Neural cell (in vitro differentiated cells): ENCODE measurements around the gene HDAC4.

Experiments
- EP300 ChIP-seq: fragments of 450-650 bp; conservative IDR thresholded peaks from 2 replicates; pipeline ENCODE4 v1.6.1; 2014; ENCODE audit warnings: antibody characterized with exemption, mild to moderate bottlenecking, moderate library complexity; ENCODE audit not compliant: poor library complexity, severe bottlenecking
- TF ChIP-seq, protein P1 (sequence below): fragments of 450-650 bp; IDR thresholded peaks from 2 replicates; pipeline ENCODE4 v1.5.1; 2014; ENCODE audit warnings: antibody characterized with exemption, mild to moderate bottlenecking, moderate library complexity; ENCODE audit not compliant: poor library complexity, severe bottlenecking

DNA sequence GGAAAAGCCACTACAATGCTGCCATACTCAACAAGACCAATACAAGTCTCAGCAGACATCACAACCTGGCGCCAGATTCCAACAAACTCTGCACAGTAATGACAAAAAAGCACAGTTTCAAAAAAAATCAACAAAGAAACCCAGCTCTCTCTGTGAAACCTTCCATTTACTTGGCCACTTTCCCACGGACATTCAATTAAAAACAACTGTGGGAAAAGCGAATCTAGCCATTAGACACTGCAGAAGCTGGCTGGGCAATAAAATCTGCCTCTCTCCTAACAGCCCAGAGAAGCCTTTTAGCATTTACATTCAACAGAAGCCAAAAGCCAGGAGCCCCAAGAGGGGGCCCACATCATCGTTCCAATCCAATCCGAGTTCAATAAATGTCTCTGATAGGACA is 128.9 kb downstream of the HDAC4 start:
- TF ChIP-seq, protein P1, sequence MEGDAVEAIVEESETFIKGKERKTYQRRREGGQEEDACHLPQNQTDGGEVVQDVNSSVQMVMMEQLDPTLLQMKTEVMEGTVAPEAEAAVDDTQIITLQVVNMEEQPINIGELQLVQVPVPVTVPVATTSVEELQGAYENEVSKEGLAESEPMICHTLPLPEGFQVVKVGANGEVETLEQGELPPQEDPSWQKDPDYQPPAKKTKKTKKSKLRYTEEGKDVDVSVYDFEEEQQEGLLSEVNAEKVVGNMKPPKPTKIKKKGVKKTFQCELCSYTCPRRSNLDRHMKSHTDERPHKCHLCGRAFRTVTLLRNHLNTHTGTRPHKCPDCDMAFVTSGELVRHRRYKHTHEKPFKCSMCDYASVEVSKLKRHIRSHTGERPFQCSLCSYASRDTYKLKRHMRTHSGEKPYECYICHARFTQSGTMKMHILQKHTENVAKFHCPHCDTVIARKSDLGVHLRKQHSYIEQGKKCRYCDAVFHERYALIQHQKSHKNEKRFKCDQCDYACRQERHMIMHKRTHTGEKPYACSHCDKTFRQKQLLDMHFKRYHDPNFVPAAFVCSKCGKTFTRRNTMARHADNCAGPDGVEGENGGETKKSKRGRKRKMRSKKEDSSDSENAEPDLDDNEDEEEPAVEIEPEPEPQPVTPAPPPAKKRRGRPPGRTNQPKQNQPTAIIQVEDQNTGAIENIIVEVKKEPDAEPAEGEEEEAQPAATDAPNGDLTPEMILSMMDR, result no peak
- no peak for TF ChIP-seq EP300
